ENCODE results near the gene DIO1.

DNA sequence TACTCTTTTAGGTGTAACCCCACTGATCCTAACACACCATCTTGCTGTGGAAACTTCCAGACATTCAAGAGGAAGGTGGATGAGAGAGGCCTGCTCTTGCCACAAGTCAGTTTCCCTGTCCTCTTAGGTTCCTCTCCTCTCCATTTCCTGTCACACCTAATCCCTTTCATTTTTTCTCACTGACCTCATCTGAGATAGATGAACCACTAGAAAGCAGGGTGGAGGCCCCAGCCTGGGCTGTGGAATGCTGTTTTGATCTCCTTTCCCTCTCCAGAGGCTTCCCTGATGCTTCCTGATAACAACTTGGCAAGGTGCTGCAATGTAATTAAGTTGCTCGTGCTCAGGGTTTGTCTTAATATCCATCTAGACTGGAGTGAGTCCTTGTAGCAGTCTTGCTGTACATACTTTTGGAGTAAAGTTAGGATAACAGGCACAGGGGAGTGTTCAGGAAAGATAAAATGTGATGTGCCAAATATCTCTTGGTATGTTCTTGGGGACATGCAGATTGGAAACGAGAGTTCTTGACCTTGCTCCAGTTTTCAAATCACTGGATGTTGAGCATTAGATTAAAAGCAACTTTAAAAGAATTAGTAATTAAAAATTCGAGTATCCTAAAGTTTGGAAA, 63.3 kb downstream of the DIO1 start:
- TF ChIP-seq POLR2A (IDR thresholded peaks at IDR 0.05) = no peak
- TF ChIP-seq, protein P1, sequence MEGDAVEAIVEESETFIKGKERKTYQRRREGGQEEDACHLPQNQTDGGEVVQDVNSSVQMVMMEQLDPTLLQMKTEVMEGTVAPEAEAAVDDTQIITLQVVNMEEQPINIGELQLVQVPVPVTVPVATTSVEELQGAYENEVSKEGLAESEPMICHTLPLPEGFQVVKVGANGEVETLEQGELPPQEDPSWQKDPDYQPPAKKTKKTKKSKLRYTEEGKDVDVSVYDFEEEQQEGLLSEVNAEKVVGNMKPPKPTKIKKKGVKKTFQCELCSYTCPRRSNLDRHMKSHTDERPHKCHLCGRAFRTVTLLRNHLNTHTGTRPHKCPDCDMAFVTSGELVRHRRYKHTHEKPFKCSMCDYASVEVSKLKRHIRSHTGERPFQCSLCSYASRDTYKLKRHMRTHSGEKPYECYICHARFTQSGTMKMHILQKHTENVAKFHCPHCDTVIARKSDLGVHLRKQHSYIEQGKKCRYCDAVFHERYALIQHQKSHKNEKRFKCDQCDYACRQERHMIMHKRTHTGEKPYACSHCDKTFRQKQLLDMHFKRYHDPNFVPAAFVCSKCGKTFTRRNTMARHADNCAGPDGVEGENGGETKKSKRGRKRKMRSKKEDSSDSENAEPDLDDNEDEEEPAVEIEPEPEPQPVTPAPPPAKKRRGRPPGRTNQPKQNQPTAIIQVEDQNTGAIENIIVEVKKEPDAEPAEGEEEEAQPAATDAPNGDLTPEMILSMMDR (IDR thresholded peaks at IDR 0.05) = no peak
